ENCODE data around the gene ANKEF1. TPM values are rescaled to one million over a fixed set of nuclear protein-coding genes. Genes with fewer than 3 reads are reported as not detected.

ANKEF1 gene
- total RNA-seq, 1 donor from 2014 or later = 12.5 TPM

- Mint-ChIP-seq H3K4me1 (ENCODE audit: low read depth) (peaks cover 2% of the 10 kb centered on the region), H3K4me3 (ENCODE audit: low read depth) (no peak overlapping the region), H3K36me3 (ENCODE audit: insufficient read depth) (no peaks in the 10 kb centered on the region), H3K27me3 (no peaks in the 10 kb centered on the region), H3K27ac (no peak overlapping the region), H3K9me3 (ENCODE audit: low read depth) (peaks cover 17% of the 10 kb centered on the region)
- no peak for TF ChIP-seq CTCF (IDR thresholded peaks at IDR 0.05; ENCODE audit: unreplicated experiment)
- no peak for DNase-seq (ENCODE audit: low spot score, unreplicated experiment)
Observed at GRCh38 chr20:10096790-10097189, 62.0 kb downstream of the ANKEF1 start.

GRCh38 chr20:10105046-10105445 lies 70.3 kb downstream of the ANKEF1 start:
- H3K36me3 Mint-ChIP-seq (ENCODE audit: insufficient read depth) = no peaks in the 10 kb centered on the region
- no peak overlapping the region for H3K4me3 Mint-ChIP-seq (ENCODE audit: low read depth)

More at GRCh38 chr20:10105046-10105445, 70.3 kb downstream of the ANKEF1 start:
- no peaks in the 10 kb centered on the region for H3K27me3 Mint-ChIP-seq
- TF ChIP-seq CTCF (IDR thresholded peaks at IDR 0.05; ENCODE audit: unreplicated experiment) = no peak
- no peaks in the 10 kb centered on the region for H3K4me1 Mint-ChIP-seq (ENCODE audit: low read depth)
- no peak overlapping the region for H3K27ac Mint-ChIP-seq
- no peak for DNase-seq (ENCODE audit: low spot score, unreplicated experiment)
- H3K9me3 Mint-ChIP-seq (ENCODE audit: low read depth) = peaks cover 4% of the 10 kb centered on the region

Other genes with a start within 250 kb of the ANKEF1 start
- gene PAK5, start 195.9 kb upstream of the ANKEF1 start, total RNA-seq = 9.7 and 12.2 TPM in 2 replicates
- gene SNAP25, start 183.8 kb downstream of the ANKEF1 start, total RNA-seq = 7.7 and 8.2 TPM in 2 replicates

Data from progenitor cell of endocrine pancreas (in vitro differentiated cells).